ENCODE results near the gene AAMDC. TPM values are rescaled to one million over a fixed set of nuclear protein-coding genes. Genes with fewer than 3 reads are reported as not detected.

AAMDC gene
- total RNA-seq, 1 experiment from 2014 or later = 20.7 TPM

DNA sequence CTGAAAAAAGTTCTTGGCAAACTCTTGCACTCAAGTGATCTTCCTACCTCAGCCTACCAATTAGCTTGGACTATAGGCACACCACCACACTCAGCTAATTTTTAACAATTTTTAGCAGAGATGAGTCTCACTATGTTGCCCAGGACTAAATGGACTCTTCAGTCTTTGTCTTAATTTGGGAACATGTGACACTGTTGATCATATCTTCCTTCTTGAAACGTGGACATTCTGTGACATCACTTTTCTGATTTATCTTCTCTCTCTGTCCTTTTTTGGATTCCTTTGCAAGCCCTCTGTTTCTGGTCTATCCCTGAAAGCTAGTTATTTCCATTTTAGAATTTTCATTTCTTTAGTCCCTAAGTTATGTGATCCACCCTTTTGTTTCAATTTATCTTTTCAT lies 42.4 kb upstream of the AAMDC start:
- Histone ChIP-seq H2BK15ac (ENCODE audit: low read depth, low read length) (no peak overlapping the region), H2AFZ (ENCODE audit: low read length) (no peak overlapping the region), H3K18ac (ENCODE audit: insufficient read length, low read depth, low read length) (no peak overlapping the region), H3K27me3 (ENCODE audit: insufficient read depth, low read length) (no peaks in the 10 kb centered on the region), H3K4ac (ENCODE audit: low read depth, low read length) (no peak overlapping the region), H2BK20ac (ENCODE audit: low read depth, low read length, poor library complexity, severe bottlenecking) (no peak overlapping the region), H2BK12ac (ENCODE audit: insufficient read length, low read depth, low read length) (no peak overlapping the region), H4K20me1 (ENCODE audit: control insufficient read depth, insufficient read depth, insufficient read length) (no peaks in the 10 kb centered on the region), H3K79me1 (ENCODE audit: insufficient read depth, low read depth, low read length, poor library complexity, severe bottlenecking) (peaks cover 13% of the 10 kb centered on the region), H2BK5ac (ENCODE audit: insufficient read length, low read length) (no peak overlapping the region), H3K23me2 (ENCODE audit: insufficient read length, low read depth, low read length, poor library complexity, severe bottlenecking) (no peaks in the 10 kb centered on the region), H3K27ac (ENCODE audit: insufficient read length, low read depth, low read length) (no peak overlapping the region), H3K79me2 (ENCODE audit: insufficient read depth, low read length) (peaks cover 4% of the 10 kb centered on the region; the same call in 1 of the 2 replicates), H3T11ph (ENCODE audit: low read length) (no peak overlapping the region), H4K91ac (ENCODE audit: insufficient read length, low read depth, low read length) (no peak overlapping the region), H3K9me3 (ENCODE audit: control insufficient read depth, low read depth, low read length) (no peaks in the 10 kb centered on the region), H3K23ac (ENCODE audit: insufficient read length, low read depth, low read length) (no peak overlapping the region), H2BK120ac (ENCODE audit: low read depth, low read length, poor library complexity, severe bottlenecking) (no peak overlapping the region), H3K14ac (ENCODE audit: insufficient read depth, low read length) (no peak overlapping the region), H4K5ac (ENCODE audit: insufficient read length, low read depth, low read length) (no peak overlapping the region), H4K8ac (replicated peaks; ENCODE audit: insufficient read length, low read depth, low read length) (no peak overlapping the region), H3K4me1 (ENCODE audit: insufficient read depth, low read length) (no peaks in the 10 kb centered on the region), H3K9ac (ENCODE audit: extremely low read depth, insufficient read length, low read length) (no peak overlapping the region), H3K4me2 (ENCODE audit: insufficient read depth, insufficient read length, low read length) (no peak overlapping the region), H3K56ac (ENCODE audit: insufficient read length, low read depth, low read length) (no peak overlapping the region), H2AK5ac (ENCODE audit: insufficient read length, low read length) (no peak overlapping the region)
- H3K9me3 Mint-ChIP-seq = no peaks in the 10 kb centered on the region
- no peak for TF ChIP-seq CTCF (conservative IDR thresholded peaks at IDR 0.05)
- whole genome bisulfite sequencing (ENCODE audit: extremely low coverage, insufficient read length, low lambda C conversion rate) = no CpG with 5 or more reads among the region's 1 CpG
- H3K4me3 Mint-ChIP-seq = no peak overlapping the region
- H3K4me1 Mint-ChIP-seq = peaks cover 8 to 22% of the 10 kb centered on the region in 2 experiments
- peaks cover 3 to 15% (median 13%) of the 10 kb centered on the region in 3 experiments; a peak in 6 of 7 replicates for H3K36me3 Mint-ChIP-seq (ENCODE audit: insufficient read depth in 1 of 3, low read depth in 3 of 3)
- DNase-seq = no peak
- H3K27me3 Mint-ChIP-seq (ENCODE audit: low read depth) = no peaks in the 10 kb centered on the region
- peak overlapping the region in 2 of 3 experiments; percentile 19 to 33; a peak in 2 of 7 replicates for H3K27ac Mint-ChIP-seq

Measured in H9 (cell line).